ENCODE measurements around the gene EML4.

The EML4 gene

DNA sequence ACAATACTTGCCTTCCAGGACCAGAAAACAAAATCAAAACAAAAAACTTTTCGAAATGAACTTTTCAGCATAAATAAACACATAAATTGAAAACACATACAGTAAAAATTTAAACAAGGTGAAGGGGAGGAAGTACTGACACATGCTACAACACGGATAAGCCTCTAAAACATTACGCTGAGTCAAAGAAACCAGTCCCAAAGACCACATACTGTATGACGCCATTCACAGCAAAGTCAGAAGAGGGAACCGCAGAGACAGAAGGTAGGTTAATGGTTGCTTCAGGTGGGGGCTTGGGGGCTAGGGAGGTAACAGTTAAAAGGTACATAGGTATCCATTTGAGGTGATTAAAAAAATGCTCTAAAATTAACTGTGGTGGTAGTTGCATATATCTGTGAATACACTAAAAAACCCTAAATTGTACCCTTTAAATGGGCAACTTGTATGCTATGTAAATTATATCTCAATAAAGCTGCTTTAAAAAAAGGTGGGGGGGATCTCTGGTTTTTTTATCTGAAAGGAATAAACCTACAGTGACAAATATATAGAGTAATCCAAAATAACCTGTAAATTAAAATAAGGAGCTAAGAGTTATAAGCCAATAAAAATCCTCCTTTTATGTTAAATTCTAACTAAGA is 184.8 kb downstream of the EML4 start:
- no peak for TF ChIP-seq GATA1 (IDR thresholded peaks at IDR 0.05; ENCODE audit: low read depth, low read length)
- no peak for TF ChIP-seq POLR2A (IDR thresholded peaks at IDR 0.05; ENCODE audit: low read length)
- DNase-seq = no peak

DNA sequence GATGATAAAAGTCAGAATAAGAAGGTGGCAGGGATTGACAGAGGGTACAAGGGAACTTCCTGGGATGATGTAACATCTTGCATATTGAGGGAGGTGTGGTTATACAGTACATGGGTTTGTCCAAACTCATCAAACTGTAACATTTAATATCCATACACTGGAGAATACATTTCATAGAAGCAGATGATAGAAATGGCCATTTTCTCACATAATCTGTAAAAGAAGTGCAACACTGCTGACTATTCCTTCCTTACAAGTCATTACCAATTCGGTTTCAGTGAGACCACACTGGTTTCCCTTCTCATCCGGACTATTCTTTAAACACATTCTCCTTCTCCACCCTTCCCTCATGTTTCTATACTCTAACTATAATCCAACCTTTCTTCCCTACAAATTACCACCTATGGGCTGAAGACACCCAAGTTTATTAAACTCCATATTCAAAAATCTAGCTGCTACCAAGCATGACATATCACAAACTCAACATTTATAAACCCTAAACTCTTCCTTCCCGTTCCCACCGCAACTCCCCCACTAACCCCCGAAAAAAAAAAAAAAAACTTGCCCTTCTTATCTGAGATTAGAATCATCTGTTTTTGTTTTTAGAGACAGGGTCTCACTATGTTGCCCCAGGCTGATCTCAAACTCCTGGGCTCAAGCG is 190.3 kb downstream of the EML4 start:
- TF ChIP-seq GATA1 (IDR thresholded peaks at IDR 0.05; ENCODE audit: low read depth, low read length) (no peak), POLR2A (IDR thresholded peaks at IDR 0.05; ENCODE audit: low read length) (peak; percentile 7)
- DNase-seq = peak; percentile 30 to 65

DNA sequence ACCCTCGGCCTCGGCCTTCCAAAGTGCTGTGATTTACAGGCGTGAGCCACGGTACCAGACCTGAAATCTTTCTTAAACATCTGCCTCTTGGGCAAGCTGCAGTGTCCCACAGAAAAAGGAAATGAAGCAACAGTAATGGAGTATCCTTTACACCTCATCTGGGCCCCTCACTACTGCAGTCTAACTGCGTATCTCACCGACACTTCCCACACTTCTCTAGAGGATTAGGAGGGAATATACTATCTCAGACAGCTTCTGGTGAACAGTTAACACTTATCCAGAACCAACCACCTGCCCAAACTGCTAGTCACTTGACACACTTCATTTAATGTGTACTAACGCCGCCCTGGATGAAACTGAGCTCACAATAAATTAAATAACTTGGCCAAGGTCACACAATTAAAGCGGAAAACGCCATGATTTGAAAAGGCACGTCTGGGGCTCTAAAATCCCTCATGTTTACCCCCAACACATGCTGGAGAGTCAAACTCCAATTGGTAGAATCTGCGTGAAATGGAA is 190.9 kb downstream of the EML4 start:
- TF ChIP-seq GATA1 (IDR thresholded peaks at IDR 0.05; ENCODE audit: low read depth, low read length) (no peak), POLR2A (IDR thresholded peaks at IDR 0.05; ENCODE audit: low read length) (peak; percentile 34)
- peak; percentile 92 to 96 for DNase-seq

DNA sequence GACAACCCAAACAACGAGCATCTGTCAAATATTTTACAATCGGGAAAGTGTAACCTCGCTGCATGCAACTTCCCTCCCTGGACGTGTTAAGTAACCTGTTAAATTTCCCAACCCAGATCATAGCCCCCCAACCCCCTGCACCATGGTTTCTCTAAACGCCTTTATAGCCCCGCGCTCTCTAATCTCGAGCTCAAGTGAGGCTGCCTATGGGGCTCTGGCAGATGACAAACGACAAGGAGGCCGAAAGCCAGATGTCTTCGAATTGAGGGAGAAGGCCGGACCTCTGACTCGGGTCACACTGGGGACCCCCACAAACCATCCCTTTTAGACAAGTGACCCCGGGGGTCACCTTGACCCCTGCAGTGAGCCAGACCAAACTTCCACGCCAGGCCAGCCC is 191.3 kb downstream of the EML4 start:
- no peak for TF ChIP-seq POLR2A (IDR thresholded peaks at IDR 0.05; ENCODE audit: low read length)
- no peak for TF ChIP-seq GATA1 (IDR thresholded peaks at IDR 0.05; ENCODE audit: low read depth, low read length)
- peak; percentile 64 to 76 for DNase-seq

DNA sequence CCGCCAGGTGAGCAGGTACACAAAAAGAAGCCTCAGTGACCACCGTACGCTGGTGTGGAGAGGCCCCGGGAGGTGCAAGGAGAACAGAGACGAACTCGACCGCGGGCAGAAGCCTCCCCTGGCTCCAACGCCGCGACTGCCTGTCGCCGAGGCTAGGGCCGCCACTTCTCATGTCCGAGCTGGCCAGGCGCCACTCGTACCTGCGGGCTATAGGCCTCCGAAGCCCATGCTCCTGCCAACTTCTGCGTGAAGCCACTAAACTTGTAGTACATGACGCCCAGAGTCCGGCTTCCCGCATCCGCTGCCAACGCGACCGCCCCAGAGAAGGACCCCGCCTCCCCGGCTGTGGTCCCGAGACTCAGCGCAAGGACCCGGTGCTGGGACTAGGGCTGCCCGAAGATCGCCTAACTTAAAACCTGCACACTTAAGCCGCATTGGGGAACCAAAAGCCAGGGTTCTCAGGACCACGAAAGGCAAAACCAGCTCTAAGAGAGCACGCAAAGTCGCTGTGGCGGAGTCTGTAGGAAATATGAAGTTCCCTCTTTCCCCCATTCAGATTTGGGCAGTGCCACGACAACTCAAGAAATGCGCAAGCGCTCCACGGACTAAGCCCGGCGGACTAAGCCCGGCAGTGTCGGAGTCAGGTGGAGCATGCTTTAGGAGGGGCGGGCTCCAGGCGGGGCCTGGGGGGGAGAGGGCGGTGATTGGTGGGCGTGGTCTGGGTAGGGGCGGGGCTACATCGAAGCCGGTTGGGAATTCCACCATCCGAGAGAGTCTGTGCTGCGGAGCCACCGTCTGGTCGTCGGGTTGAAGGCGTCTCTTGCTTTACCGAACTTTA is 192.0 kb downstream of the EML4 start, which contains the start of gene COX7A2L:
TSS of gene COX7A2L (minus strand) at position 328 of the 838 bp plus-strand sequence. CDS start at position 272, 56 bp downstream.
- TF ChIP-seq GATA1 (IDR thresholded peaks at IDR 0.05; ENCODE audit: low read depth, low read length) = no peak
- TF ChIP-seq POLR2A (IDR thresholded peaks at IDR 0.05; ENCODE audit: low read length) = peak; percentile 87

DNA sequence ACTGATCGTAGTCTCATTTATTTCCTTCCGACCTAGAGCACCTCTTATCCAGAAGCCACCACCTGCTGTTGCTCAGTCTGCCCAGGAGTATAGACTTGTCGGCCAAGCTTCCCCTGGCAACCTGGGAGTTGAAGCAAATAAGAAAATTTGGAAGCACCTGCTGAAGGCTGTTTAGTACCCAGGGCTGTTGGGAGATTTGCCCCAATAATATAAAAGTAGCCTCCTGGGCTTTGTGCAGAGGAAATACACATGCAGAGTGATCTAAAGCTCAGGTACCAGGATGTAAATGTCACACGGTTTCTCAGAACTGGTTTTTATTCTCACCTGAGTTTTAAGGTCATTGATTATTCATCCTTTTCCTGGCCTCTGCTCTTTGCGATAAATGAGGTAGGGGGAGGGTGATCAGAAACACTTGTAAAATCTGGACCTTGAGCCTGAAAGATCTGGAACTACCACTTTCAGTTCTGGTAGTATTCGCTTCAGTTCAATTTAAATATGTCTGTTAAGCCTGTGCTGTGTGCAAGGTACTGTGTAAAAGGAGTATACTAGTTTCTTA is 192.7 kb downstream of the EML4 start:
- TF ChIP-seq POLR2A (IDR thresholded peaks at IDR 0.05; ENCODE audit: low read length) (no peak), GATA1 (IDR thresholded peaks at IDR 0.05; ENCODE audit: low read depth, low read length) (no peak)
- DNase-seq = peak in 1 of 2 experiments; percentile 28

More for the DNA sequence above, 192.0 kb downstream of the EML4 start, which contains the start of gene COX7A2L:
- DNase-seq = peak; percentile 97 to 98

DNA sequence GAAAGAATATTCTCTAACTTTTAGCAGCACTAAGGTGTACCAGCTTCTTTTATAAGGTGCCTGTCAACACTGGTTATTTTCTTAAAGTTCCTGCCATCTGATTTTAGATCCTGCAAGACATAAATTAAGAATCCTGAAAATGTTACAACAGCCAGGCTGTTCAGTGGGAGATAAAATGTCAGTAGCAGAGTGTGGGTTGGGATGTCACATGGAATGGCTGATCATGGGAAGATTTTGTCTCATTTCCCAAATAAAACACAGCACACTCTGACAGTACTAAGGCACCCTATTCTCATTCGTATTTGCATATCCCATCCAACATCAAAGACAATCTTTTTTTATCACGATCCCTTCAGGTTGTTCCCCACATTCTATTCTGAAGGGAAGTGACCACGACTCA is 194.3 kb downstream of the EML4 start:
- no peak for DNase-seq
- TF ChIP-seq GATA1 (IDR thresholded peaks at IDR 0.05; ENCODE audit: low read depth, low read length) (no peak), POLR2A (IDR thresholded peaks at IDR 0.05; ENCODE audit: low read length) (no peak)

DNA sequence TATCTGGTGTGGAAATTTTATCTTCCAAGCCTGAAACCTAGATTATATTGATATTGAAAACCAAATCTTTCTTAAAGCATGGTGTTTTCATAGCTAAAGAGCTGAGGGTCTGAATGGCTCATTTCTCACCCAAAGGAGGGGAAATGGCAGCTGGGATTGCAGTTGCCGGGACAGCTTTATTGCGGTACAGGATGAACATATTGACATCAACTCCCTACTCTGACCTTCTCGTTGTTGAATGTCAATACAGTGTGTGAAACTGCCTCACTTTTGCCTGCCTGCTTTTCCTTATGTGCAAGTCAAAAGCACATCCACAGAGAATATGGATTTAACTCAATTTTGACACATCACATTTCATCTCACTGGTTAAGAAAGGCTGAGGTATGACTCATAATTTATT is 195.5 kb downstream of the EML4 start:
- TF ChIP-seq POLR2A (IDR thresholded peaks at IDR 0.05; ENCODE audit: low read length) = no peak
- TF ChIP-seq GATA1 (IDR thresholded peaks at IDR 0.05; ENCODE audit: low read depth, low read length) = no peak
- no peak for DNase-seq

DNA sequence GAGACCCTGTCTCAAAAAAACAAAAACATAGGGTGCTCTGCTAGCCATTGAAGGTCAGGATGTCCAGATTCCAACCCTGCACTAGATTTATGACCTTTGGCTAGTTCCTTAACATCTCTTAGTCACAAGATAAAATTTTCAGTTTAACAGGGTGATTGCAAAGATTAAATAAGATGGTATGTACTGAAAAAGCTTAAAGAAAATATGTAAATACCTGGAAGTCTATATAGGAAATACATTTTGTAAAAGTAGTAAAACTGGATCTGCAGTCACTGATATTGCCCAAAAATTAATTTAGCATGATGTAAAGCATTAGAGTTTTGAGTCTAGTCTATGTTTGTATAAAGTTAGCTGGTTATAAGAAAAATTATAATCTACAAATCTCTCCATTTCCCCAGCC is 197.3 kb downstream of the EML4 start:
- TF ChIP-seq POLR2A (IDR thresholded peaks at IDR 0.05; ENCODE audit: low read length) (no peak), GATA1 (IDR thresholded peaks at IDR 0.05; ENCODE audit: low read depth, low read length) (no peak)
- no peak for DNase-seq

DNA sequence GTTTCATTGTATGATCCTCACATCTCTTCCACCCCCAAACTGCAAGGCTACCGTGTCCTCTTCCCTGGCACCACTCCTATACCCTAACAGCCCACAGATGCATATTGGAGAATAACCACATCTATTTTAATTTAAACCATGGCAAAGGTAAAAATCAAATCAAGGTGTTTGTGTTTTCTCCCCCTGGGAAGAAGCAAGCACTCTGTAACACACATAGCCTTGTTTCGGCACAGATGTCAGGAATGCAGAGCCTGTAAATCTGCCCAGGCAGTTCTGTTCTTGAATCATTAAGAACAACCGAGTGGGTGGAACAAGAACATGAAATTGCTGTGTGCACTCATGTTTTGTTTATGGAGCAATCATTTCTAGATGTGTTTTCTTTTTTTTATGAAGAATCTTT is 198.7 kb downstream of the EML4 start:
- DNase-seq = no peak

DNA sequence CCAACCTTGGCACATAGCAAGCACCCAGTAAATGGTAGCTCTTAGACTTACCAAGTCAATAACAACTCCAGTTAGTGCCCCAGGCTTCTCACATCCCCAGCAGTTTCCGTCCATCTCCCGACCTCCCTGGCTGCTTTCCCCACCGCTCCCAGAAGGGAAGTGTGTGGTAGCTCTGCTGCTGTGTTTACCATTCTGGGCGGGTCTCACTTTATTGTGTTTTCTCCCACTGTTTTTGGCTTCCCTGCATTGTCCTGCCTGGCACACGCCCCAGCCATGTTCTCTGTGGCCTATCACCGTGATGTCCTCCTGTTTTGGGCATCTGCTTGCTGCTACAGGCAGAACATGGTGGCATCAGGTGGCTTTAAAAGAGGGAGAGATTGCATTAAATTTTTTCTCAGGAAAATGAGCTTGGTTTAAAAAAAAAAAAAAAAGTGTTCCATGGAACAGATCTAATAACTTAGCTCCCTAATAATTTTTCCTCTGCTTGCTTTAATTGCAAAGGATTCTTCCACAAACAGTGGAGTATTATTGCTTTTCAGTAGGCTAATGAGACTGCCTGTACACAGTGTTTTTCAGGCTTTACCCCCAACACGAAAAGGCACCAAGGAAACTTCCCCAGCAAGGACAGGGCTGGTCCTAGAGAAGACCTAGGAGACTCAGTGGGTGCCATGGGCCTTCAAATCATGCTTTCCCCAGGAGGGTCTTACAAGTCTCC is 199.8 kb downstream of the EML4 start:
- TF ChIP-seq POLR2A (IDR thresholded peaks at IDR 0.05; ENCODE audit: low read length) = no peak
- no peak for TF ChIP-seq GATA1 (IDR thresholded peaks at IDR 0.05; ENCODE audit: low read depth, low read length)
- DNase-seq = no peak

More for the DNA sequence above, 198.7 kb downstream of the EML4 start:
- TF ChIP-seq POLR2A (IDR thresholded peaks at IDR 0.05; ENCODE audit: low read length) (no peak), GATA1 (IDR thresholded peaks at IDR 0.05; ENCODE audit: low read depth, low read length) (no peak)

DNA sequence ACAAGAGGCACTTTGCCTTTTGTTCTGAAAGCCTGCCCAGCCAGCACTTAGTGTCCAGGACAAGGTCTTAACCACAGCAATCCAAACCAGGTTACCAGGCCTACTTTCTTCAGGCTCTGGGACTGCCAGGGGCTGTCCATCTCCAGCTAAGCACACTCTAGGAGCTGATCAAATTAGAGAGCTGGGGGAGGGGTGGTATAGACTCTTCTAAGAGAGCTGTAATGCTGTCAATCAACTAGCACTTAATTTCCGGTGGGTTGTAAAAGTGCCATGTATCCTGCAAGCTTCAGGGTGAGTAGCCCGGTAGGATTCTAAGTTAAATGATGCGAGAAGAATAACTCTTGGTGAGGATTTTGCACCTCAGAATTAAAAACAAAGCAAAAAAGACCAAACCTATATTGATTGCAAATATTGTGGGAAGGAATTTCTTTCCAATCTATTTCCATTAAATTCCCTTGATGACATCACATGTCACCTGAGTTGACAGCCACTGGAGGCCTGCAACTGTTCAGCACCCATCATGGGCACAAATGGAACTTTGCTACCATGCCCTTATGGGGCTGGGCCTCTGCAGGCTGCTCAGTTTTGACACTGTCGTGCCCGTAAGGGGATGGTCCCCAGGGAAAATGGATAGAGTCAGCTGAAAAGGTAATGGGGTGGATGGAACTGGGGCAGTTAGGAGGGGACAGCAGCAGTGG is 200.5 kb downstream of the EML4 start:
- no peak for DNase-seq
- no peak for TF ChIP-seq GATA1 (IDR thresholded peaks at IDR 0.05; ENCODE audit: low read depth, low read length)
- TF ChIP-seq POLR2A (IDR thresholded peaks at IDR 0.05; ENCODE audit: low read length) = no peak
